ENCODE data around the gene GAB4. TPM values are rescaled to one million over a fixed set of nuclear protein-coding genes. Genes with fewer than 3 reads are reported as not detected.
"Not testable (repeated sequence)": the region's sequence is repeated elsewhere in the genome, so short reads cannot be mapped to it uniquely, and the experiment has no call there.

GAB4 gene
- total RNA-seq, 1 donor from 2014 or later = not detected

DNA sequence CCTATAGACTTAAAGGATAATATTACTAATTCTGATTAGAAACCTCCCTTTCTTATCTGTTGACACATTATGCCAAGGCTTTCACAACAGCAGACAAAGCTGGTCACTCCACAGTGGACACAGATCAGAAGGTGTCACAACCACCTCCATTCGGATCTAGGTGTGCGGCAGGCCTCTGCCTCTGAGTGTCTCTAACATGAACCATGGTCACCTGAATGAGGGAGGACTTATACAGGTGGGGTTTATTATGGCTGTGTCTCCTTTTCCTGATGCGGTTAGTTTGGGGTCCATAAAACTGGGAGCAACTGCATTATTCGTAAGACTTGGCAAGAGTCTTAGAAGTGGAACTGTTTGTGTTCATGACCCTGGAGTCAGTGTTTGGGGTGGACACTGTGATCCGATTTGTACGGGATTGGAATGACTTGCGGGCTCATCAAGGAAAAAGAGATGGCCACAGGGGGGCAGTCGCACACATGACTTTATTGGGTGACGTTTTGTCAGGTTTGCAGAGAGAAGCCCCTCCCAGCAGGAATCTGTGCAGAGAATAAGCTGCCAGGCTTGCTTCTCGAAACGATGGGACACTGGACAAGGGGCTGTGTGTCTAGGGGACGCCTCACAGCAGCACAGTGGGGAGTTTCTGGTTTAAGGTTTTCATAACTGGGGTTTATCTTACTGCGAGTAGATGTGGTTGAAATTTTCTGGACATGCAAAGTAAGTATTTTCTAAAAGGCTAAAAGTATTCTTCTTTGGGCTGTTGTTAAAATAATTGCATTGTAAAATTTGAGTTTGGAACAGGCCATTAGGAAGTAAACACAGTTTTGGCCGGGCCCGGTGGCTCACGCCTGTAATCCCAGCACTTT is 90.6 kb downstream of the GAB4 start:
- TF ChIP-seq, protein P1, sequence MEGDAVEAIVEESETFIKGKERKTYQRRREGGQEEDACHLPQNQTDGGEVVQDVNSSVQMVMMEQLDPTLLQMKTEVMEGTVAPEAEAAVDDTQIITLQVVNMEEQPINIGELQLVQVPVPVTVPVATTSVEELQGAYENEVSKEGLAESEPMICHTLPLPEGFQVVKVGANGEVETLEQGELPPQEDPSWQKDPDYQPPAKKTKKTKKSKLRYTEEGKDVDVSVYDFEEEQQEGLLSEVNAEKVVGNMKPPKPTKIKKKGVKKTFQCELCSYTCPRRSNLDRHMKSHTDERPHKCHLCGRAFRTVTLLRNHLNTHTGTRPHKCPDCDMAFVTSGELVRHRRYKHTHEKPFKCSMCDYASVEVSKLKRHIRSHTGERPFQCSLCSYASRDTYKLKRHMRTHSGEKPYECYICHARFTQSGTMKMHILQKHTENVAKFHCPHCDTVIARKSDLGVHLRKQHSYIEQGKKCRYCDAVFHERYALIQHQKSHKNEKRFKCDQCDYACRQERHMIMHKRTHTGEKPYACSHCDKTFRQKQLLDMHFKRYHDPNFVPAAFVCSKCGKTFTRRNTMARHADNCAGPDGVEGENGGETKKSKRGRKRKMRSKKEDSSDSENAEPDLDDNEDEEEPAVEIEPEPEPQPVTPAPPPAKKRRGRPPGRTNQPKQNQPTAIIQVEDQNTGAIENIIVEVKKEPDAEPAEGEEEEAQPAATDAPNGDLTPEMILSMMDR (conservative IDR thresholded peaks at IDR 0.05; ENCODE audit: low read depth, low read length) = peak; percentile 77
- H3K4me3 ChIP-seq (ENCODE audit: low read depth, low read length) = no peak overlapping the region
- DNase-seq (ENCODE audit: low read depth) = no peak

DNA sequence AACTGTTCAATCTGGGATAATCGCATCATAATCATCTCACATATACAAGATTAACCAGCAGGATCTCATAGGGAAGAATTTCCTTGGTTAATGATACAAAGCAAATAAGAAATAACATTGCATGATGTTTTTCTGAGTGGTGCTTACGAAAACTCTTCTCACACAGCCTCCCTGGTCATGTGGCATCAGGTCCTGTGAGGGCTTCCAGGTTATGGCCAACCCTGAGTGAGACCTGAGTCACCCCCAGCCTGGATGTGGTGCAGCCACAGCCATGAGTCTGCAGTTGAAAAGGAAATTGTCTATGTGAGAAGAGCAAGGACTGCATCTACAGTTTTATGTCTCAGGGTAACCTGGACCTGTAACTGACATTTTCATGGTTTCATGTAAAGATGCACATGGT is 92.3 kb downstream of the GAB4 start:
- DNase-seq (ENCODE audit: low read depth) = peak; percentile 25
- no peak overlapping the region for H3K4me3 ChIP-seq (ENCODE audit: low read depth, low read length)
- TF ChIP-seq, protein P1 (conservative IDR thresholded peaks at IDR 0.05; ENCODE audit: low read depth, low read length) = no peak

DNA sequence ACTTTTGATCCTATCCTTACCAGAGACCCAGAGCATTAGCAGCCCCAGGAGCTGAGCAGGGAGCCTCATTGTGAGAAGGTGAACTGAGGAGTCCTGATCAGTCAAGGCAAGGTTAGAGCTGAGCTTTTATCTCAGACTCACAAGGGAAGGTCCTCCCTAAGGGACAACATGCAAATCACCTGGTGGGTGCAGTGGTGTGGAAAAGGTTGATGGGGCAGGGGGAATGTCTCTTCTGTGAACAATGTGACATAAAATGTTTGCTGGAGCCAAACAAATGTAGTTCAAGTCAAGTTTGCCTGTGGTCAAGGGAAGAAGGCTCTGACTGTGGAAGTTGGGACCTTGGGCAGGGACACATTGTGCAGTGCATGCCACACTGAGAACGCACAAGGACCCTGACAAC is 93.1 kb downstream of the GAB4 start:
- not testable (repeated sequence) for DNase-seq (ENCODE audit: low read depth); H3K4me3 ChIP-seq (ENCODE audit: low read depth, low read length)

DNA sequence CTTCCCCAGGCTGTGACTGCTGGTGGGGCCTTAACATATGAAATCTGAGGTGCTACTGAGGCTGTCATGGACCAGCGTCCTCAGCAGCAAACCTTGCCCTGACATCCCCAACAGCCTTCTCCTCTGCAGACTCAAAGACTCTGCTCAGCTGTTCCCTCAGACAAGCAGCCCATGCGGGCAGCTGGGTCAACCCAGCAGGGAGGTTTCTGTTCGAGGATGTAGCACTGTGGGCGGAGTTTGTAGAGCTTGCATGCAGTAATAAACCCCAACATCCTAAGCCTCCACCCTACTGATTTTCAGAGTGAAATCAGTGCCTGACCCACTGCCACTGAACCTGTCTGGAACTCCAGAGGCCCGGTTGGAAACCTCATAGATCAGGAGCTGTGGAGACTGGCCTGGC is 94.0 kb downstream of the GAB4 start:
- TF ChIP-seq, protein P1 (conservative IDR thresholded peaks at IDR 0.05; ENCODE audit: low read depth, low read length) = no peak
- DNase-seq (ENCODE audit: low read depth) = no peak
- H3K4me3 ChIP-seq (ENCODE audit: low read depth, low read length) = no peak overlapping the region

- H3K4me3 ChIP-seq (ENCODE audit: low read depth, low read length) = no peak overlapping the region
- TF ChIP-seq, protein P1 (conservative IDR thresholded peaks at IDR 0.05; ENCODE audit: low read depth, low read length) = no peak
- DNase-seq (ENCODE audit: low read depth) = no peak
These were observed 95.7 kb downstream of the GAB4 start for GRCh38 chr22:16912281-16912680.

Other genes starting within 250 kb of the GAB4 start
- gene XKR3, start 182.8 kb downstream of the GAB4 start, total RNA-seq = not detected in 2 replicates
- gene IL17RA, start 76.8 kb upstream of the GAB4 start, total RNA-seq = 9.2 and 10.4 TPM in 2 replicates
- 0.06 and 0.36 TPM in 2 replicates for gene TMEM121B, start 113.1 kb upstream of the GAB4 start, total RNA-seq
- gene HDHD5, start 151.1 kb upstream of the GAB4 start, total RNA-seq = 67.1 and 76.2 TPM in 2 replicates
- 3.0 and 16.3 TPM in 2 replicates for gene ADA2, start 211.2 kb upstream of the GAB4 start, total RNA-seq

Measured in epithelial cell of proximal tubule (primary cell).